ENCODE measurements around the gene LSMEM2.

- no peak for TF ChIP-seq CTCF (IDR thresholded peaks at IDR 0.05)
- TF ChIP-seq POLR2A (IDR thresholded peaks at IDR 0.05), result no peak
These were observed 21.2 kb downstream of the LSMEM2 start for GRCh38 chr3:50299929-50300680.

All from uterus (tissue), 2 donors.